Measurements from ENCODE around the gene SLC7A1.

SLC7A1 gene

GRCh38 chr13:29459813-29460355, 135.6 kb downstream of the SLC7A1 start:
- H3K4me3 ChIP-seq (replicated peaks; ENCODE audit: low read depth, low read length), result no peak overlapping the region

More at GRCh38 chr13:29459813-29460355, 135.6 kb downstream of the SLC7A1 start:
- no peak for TF ChIP-seq CTCF (IDR thresholded peaks at IDR 0.05; ENCODE audit: low read length, missing control alignments)
- DNase-seq (ENCODE audit: low read depth), result no peak
